Central memory CD4-positive, alpha-beta T cell (primary cell): ENCODE measurements around the gene TGIF1.
"Not testable (repeated sequence)": the region's sequence is repeated elsewhere in the genome, so short reads cannot be mapped to it uniquely, and the experiment has no call there.

ENCODE experiments used
- DNase-seq: peaks from one replicate; pipeline ENCODE4 v3.0.0; 2022
- total RNA-seq, 3 experiments: gene quantifications; one replicate each; lab custom pipeline; 2026; lab: John Stamatoyannopoulos, UW

TGIF1 gene
- 38.2 to 73.8 (median 59.5) reads per million in 3 experiments for total RNA-seq

GRCh38 chr18:3450012-3450798 lies at the start of gene TGIF1:
TSS of gene TGIF1 (plus strand) at chr18:3450172. CDS start at chr18:3450490, 318 bp downstream.
- DNase-seq: peak; percentile 79

GRCh38 chr18:3400567-3401296 lies 49.2 kb upstream of the TGIF1 start:
- DNase-seq: no peak

- no peak for DNase-seq
Observed at GRCh38 chr18:3401669-3402620, 48.0 kb upstream of the TGIF1 start.

GRCh38 chr18:3402982-3403451 lies 47.0 kb upstream of the TGIF1 start:
- peak; percentile 16 for DNase-seq

- DNase-seq: no peak
Observed at GRCh38 chr18:3405713-3406112, 44.3 kb upstream of the TGIF1 start.

- DNase-seq: no peak
Observed at GRCh38 chr18:3408107-3408506, 41.9 kb upstream of the TGIF1 start.

- DNase-seq: no peak
Observed at GRCh38 chr18:3409811-3410210, 40.2 kb upstream of the TGIF1 start.

- no peak for DNase-seq
Observed at GRCh38 chr18:3410273-3410672, 39.7 kb upstream of the TGIF1 start.

- DNase-seq: not testable (repeated sequence)
Observed at GRCh38 chr18:3410876-3411275, 39.1 kb upstream of the TGIF1 start.

- DNase-seq: no peak
Observed at GRCh38 chr18:3411327-3411726, 38.6 kb upstream of the TGIF1 start.

- DNase-seq: peak; percentile 24
Observed at GRCh38 chr18:3411854-3412268, 38.1 kb upstream of the TGIF1 start.

- not testable (repeated sequence) for DNase-seq
Observed at GRCh38 chr18:3412528-3412927, 37.4 kb upstream of the TGIF1 start.

- no peak for DNase-seq
Observed at GRCh38 chr18:3415110-3415509, 34.9 kb upstream of the TGIF1 start.

GRCh38 chr18:3418083-3418482 lies 31.9 kb upstream of the TGIF1 start:
- DNase-seq: no peak

GRCh38 chr18:3420919-3421279 lies 29.1 kb upstream of the TGIF1 start:
- DNase-seq: no peak

- DNase-seq: no peak
Observed at GRCh38 chr18:3422905-3423304, 27.1 kb upstream of the TGIF1 start.

GRCh38 chr18:3424280-3424890 lies 25.6 kb upstream of the TGIF1 start:
- no peak for DNase-seq

GRCh38 chr18:3425030-3425429 lies 24.9 kb upstream of the TGIF1 start:
- no peak for DNase-seq

- no peak for DNase-seq
Observed at GRCh38 chr18:3425446-3425845, 24.5 kb upstream of the TGIF1 start.

GRCh38 chr18:3426074-3426473 lies 23.9 kb upstream of the TGIF1 start:
- DNase-seq: no peak

GRCh38 chr18:3427944-3428343 lies 22.0 kb upstream of the TGIF1 start:
- no peak for DNase-seq

- no peak for DNase-seq
Observed at GRCh38 chr18:3429121-3429520, 20.9 kb upstream of the TGIF1 start.
